GM10266 (cell line): ENCODE results near the gene KCNJ6.

Experiments used
- DNase-seq: peaks from one replicate; pipeline ENCODE4 v3.0.0; 2012; ENCODE audit errors: extremely low spot score
- CTCF ChIP-seq: IDR thresholded peaks from 2 replicates; pipeline ENCODE4 v1.5.1; 2012; ENCODE audit warnings: mild to moderate bottlenecking, low read depth; ENCODE audit not compliant: control insufficient read depth, insufficient read depth; ENCODE audit errors: missing control alignments

The KCNJ6 gene

GRCh38 chr21:37863842-37864241 lies 52.4 kb downstream of the KCNJ6 start:
- no peak for DNase-seq
- no peak for TF ChIP-seq CTCF

GRCh38 chr21:37862536-37862935 lies 53.7 kb downstream of the KCNJ6 start:
- DNase-seq: peak; percentile 17
- no peak for TF ChIP-seq CTCF

- no peak for DNase-seq
- TF ChIP-seq CTCF: no peak
Observed at GRCh38 chr21:37861561-37861960, 54.7 kb downstream of the KCNJ6 start.

GRCh38 chr21:37860416-37860815 lies 55.8 kb downstream of the KCNJ6 start:
- no peak for DNase-seq

GRCh38 chr21:37855647-37856625 lies 60.3 kb downstream of the KCNJ6 start:
- no peak for TF ChIP-seq CTCF
- no peak for DNase-seq

More at GRCh38 chr21:37860416-37860815, 55.8 kb downstream of the KCNJ6 start:
- no peak for TF ChIP-seq CTCF

- TF ChIP-seq CTCF: no peak
- DNase-seq: no peak
Observed at GRCh38 chr21:37855271-37855646, 61.0 kb downstream of the KCNJ6 start.

- no peak for DNase-seq
- TF ChIP-seq CTCF: no peak
Observed at GRCh38 chr21:37849506-37850102, 66.7 kb downstream of the KCNJ6 start.
